ENCODE results near the gene GLP1R. TPM values are rescaled to one million over a fixed set of nuclear protein-coding genes. Genes with fewer than 3 reads are reported as not detected.

GLP1R gene
- total RNA-seq, 1 experiment from 2014 or later: 10.2 TPM

DNA sequence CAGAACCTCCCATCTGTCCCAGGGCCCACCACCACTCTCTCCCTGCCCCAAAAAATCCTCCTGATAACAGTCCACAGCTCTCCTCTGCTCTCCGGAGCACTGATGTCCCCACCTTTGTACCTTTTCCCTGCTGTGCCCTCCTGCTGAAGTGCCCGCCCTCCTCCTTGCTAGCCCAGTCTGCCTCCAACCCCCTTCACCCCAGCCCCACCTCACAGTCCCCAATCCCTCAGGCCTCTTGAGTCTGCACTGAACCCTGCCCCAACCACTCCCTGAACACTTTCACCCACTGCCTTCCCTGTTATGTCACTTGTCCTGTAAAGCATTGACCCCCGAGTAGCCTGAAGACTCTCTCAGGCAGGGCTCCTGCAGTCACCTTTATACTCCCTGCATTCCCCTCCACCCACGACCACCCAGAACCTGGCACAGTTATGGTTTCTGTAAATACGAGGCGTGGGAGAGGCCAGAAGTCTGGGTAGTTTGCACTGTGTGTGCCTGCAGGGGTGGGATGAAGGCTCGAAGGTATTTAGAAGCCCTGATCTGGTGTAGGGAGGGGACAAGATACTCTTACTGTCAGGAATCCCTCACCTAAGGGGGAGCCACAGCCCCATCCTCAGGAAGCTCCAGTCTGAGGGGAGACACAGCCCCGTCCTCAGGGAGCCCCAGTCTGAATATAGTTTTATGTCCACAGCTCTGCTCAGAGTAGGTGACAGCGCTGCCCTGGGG lies 5.4 kb downstream of the GLP1R start:
- BruUV-seq (replicated peaks): no TSS peak
- CTCF ChIA-PET: interaction anchor here (1.1 kb wide), 1 partner anchor 61 kb away, joined by 3 read pairs; the partner anchor contains the start of gene SAYSD1
- H3K36me3 Mint-ChIP-seq (ENCODE audit: insufficient read depth, unreplicated experiment): peaks cover 10% of the 10 kb centered on the region
- H3K4me1 Mint-ChIP-seq (ENCODE audit: low read depth, unreplicated experiment): peaks cover 53% of the 10 kb centered on the region
- intact Hi-C loops (cut with micrococcal nuclease; ENCODE audit: unreplicated experiment): no loop called here
- no peaks in the 10 kb centered on the region for H3K27me3 Mint-ChIP-seq (ENCODE audit: unreplicated experiment)
- TF ChIP-seq, protein P1, sequence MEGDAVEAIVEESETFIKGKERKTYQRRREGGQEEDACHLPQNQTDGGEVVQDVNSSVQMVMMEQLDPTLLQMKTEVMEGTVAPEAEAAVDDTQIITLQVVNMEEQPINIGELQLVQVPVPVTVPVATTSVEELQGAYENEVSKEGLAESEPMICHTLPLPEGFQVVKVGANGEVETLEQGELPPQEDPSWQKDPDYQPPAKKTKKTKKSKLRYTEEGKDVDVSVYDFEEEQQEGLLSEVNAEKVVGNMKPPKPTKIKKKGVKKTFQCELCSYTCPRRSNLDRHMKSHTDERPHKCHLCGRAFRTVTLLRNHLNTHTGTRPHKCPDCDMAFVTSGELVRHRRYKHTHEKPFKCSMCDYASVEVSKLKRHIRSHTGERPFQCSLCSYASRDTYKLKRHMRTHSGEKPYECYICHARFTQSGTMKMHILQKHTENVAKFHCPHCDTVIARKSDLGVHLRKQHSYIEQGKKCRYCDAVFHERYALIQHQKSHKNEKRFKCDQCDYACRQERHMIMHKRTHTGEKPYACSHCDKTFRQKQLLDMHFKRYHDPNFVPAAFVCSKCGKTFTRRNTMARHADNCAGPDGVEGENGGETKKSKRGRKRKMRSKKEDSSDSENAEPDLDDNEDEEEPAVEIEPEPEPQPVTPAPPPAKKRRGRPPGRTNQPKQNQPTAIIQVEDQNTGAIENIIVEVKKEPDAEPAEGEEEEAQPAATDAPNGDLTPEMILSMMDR (IDR thresholded peaks at IDR 0.05; ENCODE audit: unreplicated experiment): no peak
- H3K4me3 Mint-ChIP-seq (ENCODE audit: low read depth, unreplicated experiment): no peak overlapping the region
- H3K27ac Mint-ChIP-seq (ENCODE audit: unreplicated experiment): no peak overlapping the region
- H3K9me3 Mint-ChIP-seq (ENCODE audit: low read depth, unreplicated experiment): no peaks in the 10 kb centered on the region
- DNase-seq: no peak

DNA sequence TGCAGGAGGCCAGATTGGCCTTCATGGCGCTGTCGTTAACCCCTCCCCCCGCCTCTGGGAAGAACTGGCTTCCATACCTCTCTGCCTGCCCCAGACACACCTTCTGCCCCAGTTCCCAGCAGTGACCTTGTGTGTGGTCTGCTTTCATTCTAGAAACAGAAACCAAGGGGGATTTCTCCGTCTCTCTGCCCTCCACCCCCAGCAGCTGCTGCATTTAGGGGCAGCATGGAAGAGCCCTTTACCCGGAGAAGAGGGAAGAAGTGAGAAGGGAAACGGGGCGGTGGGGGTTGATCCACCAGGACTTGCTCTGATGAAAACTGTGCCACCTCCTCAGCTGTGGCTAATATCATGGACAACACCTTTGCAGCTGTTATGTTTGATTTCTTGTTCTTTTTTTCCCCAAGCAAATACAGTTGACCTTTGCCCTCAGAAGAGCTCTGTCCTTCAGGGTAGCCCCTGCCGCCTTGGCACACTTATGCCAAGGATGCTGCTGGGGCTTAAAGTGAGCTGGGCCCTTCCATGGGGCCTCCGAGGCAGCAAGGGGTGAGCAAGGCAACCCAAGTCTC lies 6.1 kb downstream of the GLP1R start:
- Mint-ChIP-seq H3K27me3 (ENCODE audit: unreplicated experiment) (no peaks in the 10 kb centered on the region), H3K36me3 (ENCODE audit: insufficient read depth, unreplicated experiment) (peaks cover 8% of the 10 kb centered on the region), H3K27ac (ENCODE audit: unreplicated experiment) (no peak overlapping the region), H3K9me3 (ENCODE audit: low read depth, unreplicated experiment) (no peaks in the 10 kb centered on the region), H3K4me3 (ENCODE audit: low read depth, unreplicated experiment) (no peak overlapping the region), H3K4me1 (ENCODE audit: low read depth, unreplicated experiment) (peaks cover 46% of the 10 kb centered on the region)
- BruUV-seq (replicated peaks): no TSS peak
- no peak for DNase-seq
- intact Hi-C loops (cut with micrococcal nuclease; ENCODE audit: unreplicated experiment): no loop called here
- TF ChIP-seq, protein P1 (IDR thresholded peaks at IDR 0.05; ENCODE audit: unreplicated experiment): no peak
- CTCF ChIA-PET: no interaction called here

DNA sequence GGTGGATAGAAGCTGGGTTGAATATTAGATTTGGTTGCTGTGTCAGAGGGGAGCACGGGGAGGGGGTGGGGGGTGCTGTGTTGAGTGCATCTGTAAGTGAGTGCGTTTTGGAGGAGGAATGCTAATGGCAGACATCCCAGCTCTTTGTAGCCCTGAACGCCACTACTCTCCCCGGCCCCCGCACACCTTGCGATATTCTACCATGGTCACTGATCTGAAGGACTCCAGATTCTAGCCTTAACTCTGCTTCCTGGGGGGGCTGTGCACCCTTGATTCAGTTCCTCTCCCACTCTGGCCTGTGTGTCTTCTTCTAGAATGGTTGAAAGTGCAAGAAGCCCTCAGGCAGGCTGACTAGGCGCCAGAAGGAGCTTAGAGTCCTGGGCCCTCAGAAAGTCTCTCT lies 7.1 kb downstream of the GLP1R start:
- DNase-seq: no peak
- H3K4me3 Mint-ChIP-seq (ENCODE audit: low read depth, unreplicated experiment): no peak overlapping the region
- peaks cover 36% of the 10 kb centered on the region for H3K4me1 Mint-ChIP-seq (ENCODE audit: low read depth, unreplicated experiment)
- H3K9me3 Mint-ChIP-seq (ENCODE audit: low read depth, unreplicated experiment): no peaks in the 10 kb centered on the region
- TF ChIP-seq, protein P1 (IDR thresholded peaks at IDR 0.05; ENCODE audit: unreplicated experiment): no peak
- intact Hi-C loops (cut with micrococcal nuclease; ENCODE audit: unreplicated experiment): no loop called here
- no peak overlapping the region for H3K27ac Mint-ChIP-seq (ENCODE audit: unreplicated experiment)
- H3K27me3 Mint-ChIP-seq (ENCODE audit: unreplicated experiment): no peaks in the 10 kb centered on the region
- BruUV-seq (replicated peaks): no TSS peak
- CTCF ChIA-PET: no interaction called here
- H3K36me3 Mint-ChIP-seq (ENCODE audit: insufficient read depth, unreplicated experiment): peaks cover 4% of the 10 kb centered on the region

DNA sequence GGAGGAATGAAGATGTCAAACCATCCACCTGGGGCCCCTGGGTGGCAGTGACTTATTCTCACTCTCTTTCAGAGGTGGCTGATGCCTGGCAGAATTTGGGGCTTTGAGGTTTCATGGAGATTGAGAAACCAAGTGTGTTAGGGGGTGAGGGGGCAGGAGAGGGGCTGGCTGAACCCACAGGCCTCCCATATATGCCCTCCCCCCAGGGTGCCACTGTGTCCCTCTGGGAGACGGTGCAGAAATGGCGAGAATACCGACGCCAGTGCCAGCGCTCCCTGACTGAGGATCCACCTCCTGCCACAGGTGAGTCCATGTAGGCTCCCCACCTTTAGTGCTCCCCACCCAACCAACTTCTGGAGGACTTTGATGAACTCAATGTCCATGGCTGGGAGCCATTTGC lies 7.6 kb downstream of the GLP1R start:
- Mint-ChIP-seq H3K36me3 (ENCODE audit: insufficient read depth, unreplicated experiment) (peaks cover 4% of the 10 kb centered on the region), H3K27ac (ENCODE audit: unreplicated experiment) (no peak overlapping the region), H3K27me3 (ENCODE audit: unreplicated experiment) (no peaks in the 10 kb centered on the region), H3K4me3 (ENCODE audit: low read depth, unreplicated experiment) (no peak overlapping the region), H3K4me1 (ENCODE audit: low read depth, unreplicated experiment) (peaks cover 31% of the 10 kb centered on the region), H3K9me3 (ENCODE audit: low read depth, unreplicated experiment) (no peaks in the 10 kb centered on the region)
- BruUV-seq (replicated peaks): no TSS peak
- no peak for DNase-seq
- CTCF ChIA-PET: no interaction called here
- TF ChIP-seq, protein P1 (IDR thresholded peaks at IDR 0.05; ENCODE audit: unreplicated experiment): no peak
- intact Hi-C loops (cut with micrococcal nuclease; ENCODE audit: unreplicated experiment): no loop called here
